NCI-H187 (cell line): Measurements from ENCODE around the gene ANO7.

Source experiments
- DNase-seq, 2 experiments: peaks; one replicate each; lab custom pipeline; 2025; lab: John Stamatoyannopoulos, UW

Gene ANO7

GRCh38 chr2:241157841-241158545, 30.5 kb upstream of the ANO7 start:
- DNase-seq: no peak

GRCh38 chr2:241158546-241158900, 30.0 kb upstream of the ANO7 start:
- DNase-seq: no peak

GRCh38 chr2:241159116-241159515, 29.4 kb upstream of the ANO7 start:
- DNase-seq: no peak

- DNase-seq: no peak
Observed at GRCh38 chr2:241160318-241160717, 28.2 kb upstream of the ANO7 start.

- DNase-seq: no peak
Observed at GRCh38 chr2:241161646-241162281, 26.7 kb upstream of the ANO7 start.

- DNase-seq: no peak
Observed at GRCh38 chr2:241163601-241164118, 24.8 kb upstream of the ANO7 start.

GRCh38 chr2:241168366-241168765, 20.1 kb upstream of the ANO7 start:
- DNase-seq: no peak

- no peak for DNase-seq
Observed at GRCh38 chr2:241173557-241173956, 14.9 kb upstream of the ANO7 start.

GRCh38 chr2:241177526-241178334, 10.7 kb upstream of the ANO7 start:
- DNase-seq: no peak

GRCh38 chr2:241178961-241179360, 9.5 kb upstream of the ANO7 start:
- no peak for DNase-seq

- DNase-seq: no peak
Observed at GRCh38 chr2:241179899-241180298, 8.6 kb upstream of the ANO7 start.

GRCh38 chr2:241180495-241180894, 8.0 kb upstream of the ANO7 start:
- DNase-seq: no peak

- DNase-seq: no peak
Observed at GRCh38 chr2:241182126-241182525, 6.4 kb upstream of the ANO7 start.

GRCh38 chr2:241182531-241183133, 5.8 kb upstream of the ANO7 start:
- no peak for DNase-seq

GRCh38 chr2:241183221-241183620, 5.3 kb upstream of the ANO7 start:
- DNase-seq: no peak

GRCh38 chr2:241184901-241185300, 3.6 kb upstream of the ANO7 start:
- DNase-seq: no peak

- DNase-seq: no peak
Observed at GRCh38 chr2:241185961-241186360, 2.5 kb upstream of the ANO7 start.

- DNase-seq: no peak
Observed at GRCh38 chr2:241187101-241187917, 1.2 kb upstream of the ANO7 start.

- no peak for DNase-seq
Observed at GRCh38 chr2:241187918-241188234, 601 bp upstream of the ANO7 start.

- DNase-seq: no peak
Observed at GRCh38 chr2:241189093-241189855, 797 bp downstream of the ANO7 start.

GRCh38 chr2:241189856-241190201, 1.4 kb downstream of the ANO7 start:
- no peak for DNase-seq
